ENCODE measurements around the gene RNF151.
A peak's percentile ranks its signal among the peaks of the same experiment; 100 is the strongest.

The RNF151 gene

DNA sequence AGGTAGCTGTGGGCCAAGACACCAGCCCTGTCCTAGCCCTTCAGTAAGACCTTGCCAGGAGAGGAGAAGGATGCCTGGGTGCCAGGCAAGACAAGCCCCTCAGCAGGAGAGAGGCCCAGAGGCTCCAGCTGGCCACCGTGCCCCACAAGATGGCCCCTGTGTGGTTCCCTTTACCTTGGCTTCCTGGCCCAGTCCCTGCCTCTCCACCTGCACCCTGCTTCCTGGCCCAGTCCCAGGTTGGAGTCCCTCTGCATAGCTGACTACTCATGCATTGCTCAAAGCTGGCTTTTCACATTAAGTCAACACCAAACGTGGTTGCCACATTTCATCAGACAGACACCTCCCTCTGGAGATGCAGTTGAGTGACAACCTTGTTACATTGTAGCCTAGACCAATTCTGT, 27.1 kb downstream of the RNF151 start:
- no peak for DNase-seq

DNA sequence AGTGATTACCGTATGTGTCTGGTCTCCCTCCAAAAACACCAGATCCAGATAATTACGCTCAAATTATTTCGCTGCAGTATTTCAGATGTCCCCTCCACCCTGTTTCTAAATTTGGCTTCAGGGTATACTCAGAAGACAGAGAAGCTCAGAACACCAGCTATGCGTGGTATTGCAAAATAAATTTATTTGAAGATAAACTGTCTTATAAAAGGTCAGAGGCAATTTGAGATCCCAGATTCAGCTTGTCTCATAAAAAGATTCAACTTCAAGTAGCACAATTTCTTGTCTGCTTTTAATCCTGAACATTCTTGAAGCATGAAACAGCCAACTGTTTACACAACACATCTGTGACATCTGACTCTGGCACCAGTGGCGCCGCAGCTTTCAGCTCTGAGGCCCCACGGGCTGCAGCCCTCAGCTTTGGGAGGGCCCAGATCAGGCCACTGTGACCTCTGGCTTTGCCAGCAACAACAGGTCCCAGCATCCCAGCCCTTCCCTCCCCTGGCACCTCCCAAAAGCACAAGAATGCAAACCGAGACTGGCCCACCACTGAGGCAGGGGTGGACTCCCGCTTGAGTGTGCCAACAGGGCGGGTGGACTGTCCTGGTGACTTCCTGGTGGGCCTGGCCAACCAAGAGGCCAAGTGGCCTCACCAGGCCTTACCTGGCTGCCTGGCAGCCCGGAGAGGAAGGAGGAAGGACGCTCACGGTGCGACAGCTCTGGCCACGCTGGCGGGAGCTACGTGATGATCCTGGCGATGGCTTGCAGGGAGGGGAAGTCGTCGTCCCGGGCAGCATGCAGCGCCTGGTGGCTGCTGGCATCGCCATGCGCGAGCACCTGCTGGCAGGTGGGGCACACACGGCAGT, 31.1 kb downstream of the RNF151 start:
- DNase-seq, result no peak

DNA sequence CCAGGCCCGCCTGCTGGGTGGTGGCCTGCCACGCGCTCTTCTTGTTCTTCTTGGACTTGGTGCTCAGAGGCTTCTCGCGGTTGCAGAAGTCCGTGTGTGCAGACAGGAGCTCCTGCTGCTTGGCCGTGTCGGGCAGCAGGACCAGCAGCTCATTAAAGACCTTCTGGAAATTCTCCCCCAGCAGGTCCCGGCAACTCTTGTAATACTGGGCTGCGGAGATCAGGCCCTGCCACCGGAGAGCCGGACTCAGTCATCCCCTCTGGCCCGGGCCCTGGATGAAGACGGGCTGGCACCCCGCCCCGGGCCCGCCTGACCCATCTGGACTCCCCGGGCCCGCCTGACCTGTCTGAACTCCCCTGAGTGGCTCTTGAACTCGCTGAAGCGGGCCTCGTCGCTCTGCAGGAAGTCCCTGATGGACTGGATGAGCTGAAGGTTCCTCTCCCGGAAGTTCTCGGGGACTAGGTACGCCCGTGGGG, 31.7 kb downstream of the RNF151 start:
- no peak for DNase-seq

DNA sequence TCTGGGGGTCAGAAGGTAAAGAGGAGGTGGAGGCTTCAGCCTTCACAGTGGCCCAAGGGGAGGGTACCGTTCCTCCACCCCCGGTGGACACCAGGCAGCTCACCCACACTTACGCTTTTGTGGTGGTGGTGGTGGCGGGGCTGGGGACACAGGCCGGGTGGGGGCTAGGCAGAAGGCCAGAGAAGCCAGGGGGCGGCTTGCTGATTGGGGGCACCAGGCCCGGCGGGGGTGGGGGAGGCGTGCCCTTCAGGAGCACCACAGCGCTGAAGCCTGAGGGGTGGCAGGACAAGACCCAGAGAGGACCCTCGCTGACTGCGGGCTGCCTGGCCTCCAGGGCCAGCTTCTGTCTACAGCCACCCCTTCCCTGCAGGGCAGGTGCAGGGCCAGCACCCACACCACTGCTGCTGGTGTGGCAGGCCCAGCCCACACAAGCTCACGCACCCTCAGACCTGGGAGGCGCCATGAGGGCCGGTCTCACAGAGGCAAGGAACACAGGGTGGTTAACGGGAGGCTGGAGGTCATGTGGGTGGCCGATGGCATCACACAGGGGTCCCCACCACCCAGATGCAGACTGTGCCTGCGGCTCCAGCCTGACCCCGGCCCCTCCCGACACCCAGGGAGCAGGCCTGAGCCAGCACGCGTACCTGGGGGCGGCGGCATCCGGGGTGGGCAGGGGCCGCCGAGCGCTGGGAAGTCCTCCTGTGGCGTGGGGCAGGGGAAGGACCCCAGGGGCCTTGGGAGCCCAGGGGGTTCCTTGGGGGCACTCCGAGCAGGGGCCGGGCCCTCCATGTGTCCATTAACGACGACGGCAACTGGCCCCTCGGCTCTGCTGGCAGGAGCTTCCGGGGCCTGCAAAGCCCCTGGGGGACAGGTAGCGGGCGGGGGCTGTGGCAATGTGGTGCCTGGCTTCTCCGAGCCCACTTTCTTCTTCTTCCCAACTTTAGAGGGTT, 32.5 kb downstream of the RNF151 start:
- DNase-seq, result no peak

DNA sequence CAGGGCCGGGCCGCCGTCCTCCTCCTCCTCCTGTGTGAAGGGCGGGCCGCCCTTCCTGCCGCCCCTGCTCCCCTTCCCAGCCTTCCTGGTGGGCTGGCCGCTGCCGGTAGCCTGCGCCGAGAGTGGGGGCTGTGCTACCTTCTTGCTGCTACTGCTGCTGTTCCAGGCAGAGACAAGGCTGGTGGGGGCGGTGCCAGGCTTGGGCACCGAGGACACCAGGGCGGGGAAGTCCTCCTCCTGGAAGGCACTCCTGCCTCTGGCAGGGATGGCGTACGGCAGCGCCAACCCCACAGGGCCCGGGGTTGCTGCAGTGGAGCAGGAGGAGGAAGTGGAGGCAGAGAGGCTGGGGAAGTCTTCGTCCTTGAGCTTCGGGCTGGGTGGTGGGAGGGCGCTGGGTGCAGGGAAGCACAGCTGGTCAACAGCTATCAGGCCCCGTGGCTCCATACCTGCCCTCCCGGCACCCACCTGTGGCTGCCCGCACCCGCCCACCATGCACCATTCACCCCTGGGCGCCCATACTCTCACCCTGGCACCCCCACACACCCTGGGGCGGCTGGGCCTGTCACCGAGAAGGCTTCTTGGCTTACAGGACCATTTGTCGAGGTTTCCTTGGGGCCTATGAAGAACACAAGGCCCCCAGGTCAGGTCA, 33.3 kb downstream of the RNF151 start:
- DNase-seq, result no peak

DNA sequence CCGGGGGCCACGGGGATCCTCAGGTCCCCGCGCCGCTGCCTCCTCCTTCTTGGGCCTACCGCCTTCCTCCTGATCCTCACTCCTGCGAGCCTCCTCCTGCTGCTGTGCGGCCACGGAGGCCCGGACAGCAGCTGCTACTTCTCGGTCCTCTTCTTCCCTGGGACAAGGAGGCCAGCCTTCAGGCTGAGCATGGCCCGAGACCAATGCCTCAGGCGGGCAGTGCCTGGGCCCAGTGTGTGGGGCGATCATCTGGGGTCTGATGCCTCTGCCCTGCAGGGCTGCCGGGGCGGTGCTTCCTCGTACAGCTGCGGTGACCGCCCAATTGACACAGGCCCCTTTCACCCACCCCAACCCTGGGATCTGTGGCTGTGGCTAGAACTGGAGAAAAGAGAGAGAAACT, 34.4 kb downstream of the RNF151 start:
- DNase-seq, result no peak

DNA sequence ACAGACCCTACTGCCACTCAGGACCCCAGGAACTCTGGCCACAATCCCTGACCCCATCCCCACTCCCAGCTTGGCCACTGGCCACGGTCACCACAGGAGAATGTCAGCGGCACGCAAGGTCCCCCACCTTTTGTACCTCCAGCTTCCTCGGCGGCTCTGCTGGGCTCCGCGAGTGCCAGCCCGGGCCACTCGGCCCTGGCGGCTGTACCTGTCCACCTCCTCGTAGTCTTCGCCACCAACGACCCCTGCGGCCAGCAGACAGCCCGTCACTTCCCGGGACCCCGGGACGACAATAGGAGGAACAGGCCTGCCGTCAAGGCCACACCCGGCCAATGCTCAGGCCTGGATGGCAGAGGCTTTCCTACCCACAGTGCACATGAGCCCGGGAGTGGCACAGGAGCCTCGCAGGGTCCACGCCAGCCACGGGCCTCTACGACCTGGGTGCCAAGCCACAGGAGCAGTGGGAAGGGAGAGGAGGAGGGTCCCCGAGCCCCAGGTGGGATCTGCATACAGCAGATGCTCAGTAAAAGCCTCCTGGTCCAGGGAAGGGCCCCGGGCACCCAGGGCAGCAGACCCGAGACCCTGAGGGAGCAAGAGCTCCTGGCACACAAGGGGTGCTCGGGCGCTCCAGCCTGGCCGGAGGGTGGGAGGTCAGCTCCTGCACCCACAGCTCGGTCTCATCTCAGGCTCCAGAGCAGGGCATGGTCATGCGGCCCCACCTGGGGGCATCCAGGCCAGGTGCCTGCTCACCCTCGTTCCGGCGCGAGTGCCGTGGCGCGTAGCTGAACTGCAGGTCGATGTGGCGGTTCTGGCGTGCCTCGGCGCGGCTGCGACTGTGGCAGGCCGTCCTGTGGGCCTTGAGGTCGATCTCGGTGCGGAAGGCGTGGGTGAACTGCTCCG, 35.0 kb downstream of the RNF151 start:
- no peak for DNase-seq

DNA sequence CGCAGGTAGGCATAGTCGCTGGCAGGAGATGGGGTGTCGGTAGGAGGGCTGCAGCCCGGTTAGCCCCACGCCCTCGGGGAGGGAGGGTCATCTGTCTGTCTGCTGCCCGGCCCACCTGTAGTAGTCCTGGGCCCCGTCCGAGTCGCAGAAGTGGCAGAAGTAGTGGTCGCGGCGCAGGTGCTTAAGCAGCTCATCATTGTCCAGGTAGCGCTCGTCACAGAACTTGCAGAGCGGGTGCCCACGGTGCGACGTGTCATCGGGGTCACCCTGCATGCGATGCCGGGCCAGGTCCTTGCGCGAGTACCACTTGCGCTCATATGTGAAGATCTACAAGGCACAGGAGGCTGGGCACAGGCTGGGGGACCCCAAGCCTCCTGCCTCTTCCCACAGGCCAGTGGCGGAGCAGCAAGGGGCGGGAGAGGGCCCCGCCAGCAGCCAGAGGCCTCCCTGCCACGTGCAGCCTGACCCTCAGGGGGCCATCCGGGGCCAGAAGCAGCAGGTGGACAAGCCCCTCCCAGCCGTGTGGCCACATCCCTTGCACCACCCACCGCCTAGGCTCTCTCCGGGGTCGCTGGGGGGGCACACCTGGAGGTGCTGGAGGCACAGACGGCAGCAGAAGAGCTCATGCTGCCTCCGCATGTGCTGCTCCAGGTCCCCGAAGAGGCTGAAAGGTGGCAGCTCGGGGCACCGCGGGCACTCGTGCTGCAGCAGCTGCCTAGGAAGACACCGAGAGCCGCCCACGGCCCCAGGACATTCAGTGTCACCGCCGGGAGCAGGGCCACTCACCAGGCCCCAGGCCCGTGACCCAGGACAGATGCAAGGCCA, 36.0 kb downstream of the RNF151 start:
- no peak for DNase-seq

DNA sequence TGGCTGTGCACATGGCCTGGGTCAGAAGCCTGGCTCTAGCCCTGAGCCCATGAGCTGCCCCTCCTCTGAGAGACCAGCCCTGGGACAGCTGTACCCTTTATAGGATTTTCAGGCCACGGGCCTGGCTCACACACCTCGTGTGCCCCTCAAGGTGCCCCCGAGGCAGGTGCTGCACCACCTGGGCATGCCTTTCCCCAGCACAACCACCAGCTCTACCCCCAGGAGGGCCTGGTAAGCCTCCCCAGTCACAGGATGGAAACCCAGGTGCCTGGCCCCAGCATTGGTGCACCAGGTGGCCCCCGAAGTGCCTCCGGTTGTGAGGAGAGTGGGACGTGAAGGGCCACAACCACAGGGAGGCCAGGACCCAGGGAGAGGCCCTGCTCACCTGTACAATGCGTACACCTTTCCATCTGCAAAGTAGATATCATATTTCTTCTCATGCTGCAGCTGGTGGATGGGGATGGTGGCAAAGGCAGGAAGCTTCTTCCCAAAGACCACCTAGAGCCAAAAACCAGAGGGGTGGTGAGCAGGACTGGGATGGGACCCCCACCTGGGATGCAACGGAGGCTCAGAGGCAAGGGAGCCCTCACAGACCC, 36.7 kb downstream of the RNF151 start:
- no peak for DNase-seq

DNA sequence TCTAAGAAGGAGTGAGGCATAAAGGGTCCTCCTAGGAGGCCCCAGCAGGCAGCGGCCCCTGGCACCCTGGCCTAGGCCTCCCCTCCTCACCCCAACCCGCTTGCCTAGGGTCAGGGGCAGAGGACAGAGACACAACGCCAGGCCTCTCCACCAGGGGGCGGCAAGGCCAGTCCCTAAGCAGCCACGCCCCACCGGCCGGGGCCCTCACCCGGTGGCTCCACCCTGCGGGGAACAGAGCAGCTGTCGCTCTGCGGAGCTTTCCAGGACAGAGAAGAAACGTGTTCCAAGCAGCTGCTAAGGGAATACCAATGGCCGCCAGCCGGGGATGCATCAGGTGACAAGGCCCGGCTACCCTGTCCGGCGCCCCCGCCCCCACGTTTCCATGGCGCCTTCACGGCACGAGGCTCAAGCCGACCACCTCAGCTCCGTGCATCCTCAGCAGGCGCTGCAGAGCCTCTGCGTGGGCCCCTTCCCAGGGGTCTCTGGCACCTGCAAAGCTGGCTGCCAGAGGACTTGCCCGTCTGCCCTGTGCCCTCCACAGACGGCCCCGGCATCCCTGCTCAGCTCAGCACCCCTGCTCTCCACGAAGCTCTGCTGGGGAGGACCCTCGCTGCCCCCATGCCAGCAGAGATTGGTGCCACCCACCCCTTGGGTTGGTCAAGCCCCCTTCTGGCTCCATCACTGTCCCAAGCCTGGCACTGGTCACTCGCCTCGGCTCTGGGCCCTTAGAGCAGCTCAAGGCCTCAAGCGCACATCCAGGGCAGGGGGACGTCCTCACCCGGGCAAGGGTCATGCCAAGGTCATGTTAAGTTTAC, 37.4 kb downstream of the RNF151 start:
- DNase-seq, result peak in 1 of 2 experiments; percentile 63

DNA sequence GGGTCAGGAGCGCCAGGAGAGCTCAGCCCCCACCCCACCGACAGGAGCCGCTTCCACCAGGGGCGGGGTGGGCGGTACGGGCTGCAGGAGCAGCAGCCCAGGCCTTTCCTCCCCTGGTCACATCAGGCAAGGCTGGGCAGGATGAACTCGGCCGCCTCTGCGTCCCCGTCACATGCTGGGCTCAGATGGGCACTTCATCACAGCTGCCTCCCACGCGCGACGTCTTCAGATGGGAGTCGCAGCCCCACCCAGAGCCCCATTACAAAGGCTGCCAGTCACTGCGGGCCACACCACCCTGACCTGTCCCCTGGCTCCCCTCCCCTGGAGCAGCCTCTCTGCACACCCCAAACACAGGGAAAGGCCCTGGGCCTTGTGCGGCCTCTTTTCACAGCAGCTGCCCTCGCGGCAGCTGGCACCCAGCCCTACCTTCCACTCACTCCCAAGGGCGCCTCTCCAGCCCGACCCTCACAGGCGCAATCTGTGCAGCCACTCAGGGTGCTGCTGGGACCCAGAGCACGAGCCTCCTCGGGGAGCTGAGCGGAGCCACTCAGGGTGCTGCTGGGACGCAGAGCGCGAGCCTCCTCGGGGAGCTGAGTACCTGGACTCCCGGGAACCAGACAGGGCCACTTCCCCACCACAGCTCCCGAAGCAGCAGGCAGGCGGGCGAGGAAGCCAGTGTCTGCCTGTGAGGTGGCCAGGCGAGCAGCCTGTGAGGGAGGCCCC, 38.3 kb downstream of the RNF151 start:
- no peak for DNase-seq

DNA sequence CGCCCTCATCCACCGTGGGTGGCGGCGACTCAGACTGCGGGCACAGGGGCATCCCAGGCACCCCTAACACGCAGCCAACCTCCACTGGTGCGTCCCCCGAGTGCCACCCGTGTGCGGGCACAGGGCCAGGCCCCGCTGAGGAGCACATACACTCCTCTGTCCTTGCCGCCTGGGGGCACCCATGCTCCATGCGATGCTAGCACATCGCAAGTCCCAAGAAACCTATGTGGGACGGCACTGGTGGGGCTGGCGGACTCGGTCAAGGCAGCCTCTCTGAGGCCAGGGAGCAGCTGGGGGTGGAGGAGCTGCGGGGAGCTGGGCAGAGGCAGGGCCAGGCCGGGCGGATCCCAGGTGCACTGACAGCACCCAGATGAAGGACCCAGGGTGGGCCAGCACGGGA, 39.0 kb downstream of the RNF151 start:
- no peak for DNase-seq

DNA sequence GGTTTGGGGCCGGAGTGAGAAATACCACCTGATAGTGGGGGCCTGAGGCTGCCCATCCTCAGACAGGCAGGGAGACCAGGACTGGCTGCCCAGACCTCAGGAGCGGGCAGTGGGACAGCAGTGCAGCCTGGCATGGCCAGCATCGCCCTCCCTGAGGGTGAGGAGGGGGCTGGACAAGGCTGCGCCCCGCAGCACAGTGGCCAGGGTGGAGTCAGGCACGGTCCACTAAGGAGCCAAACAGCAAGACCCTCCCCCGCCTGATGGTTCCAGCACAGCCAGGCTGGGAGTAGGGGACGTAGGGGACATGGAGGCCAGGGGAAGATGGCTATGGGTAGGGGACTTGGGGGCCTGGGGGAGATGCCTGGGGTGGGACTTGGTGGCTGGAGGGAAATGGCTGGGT, 39.7 kb downstream of the RNF151 start:
- no peak for DNase-seq

DNA sequence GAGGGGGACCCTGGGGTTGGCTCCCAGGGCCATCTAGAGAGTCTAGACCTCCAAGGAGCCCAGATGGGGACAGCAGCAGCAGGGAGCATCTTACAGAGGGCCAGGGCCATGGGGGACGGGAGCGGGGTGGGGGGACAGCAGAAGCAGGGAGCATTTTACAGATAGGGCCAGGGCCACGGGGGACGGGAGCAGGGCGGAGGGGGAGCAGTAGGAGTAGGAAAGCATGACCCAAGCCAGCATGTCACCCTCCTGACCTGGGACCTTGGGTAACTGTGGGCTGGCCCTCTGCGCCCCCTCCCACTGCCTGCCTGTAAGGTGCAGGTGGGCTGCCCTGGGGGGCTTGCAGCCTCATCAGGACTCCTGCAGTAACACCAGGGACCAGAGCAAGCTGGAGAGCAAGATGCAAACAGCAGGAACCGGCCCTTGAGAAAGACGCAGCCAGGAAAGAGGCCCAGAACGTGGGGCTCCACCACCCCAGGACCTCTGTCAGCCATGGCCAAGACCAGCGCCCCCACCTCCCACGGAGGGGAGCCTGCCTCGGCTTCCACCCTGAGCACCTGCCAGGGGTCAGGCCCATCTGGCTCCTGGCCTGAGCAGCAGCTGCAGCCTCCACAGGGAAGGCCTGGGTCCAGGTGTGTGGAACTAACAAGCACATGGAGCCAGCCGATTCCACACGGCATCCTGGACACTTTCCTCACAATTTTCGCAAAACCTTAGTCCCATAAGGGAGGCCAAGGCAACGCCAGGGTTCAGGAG, 40.6 kb downstream of the RNF151 start:
- DNase-seq, result no peak

DNA sequence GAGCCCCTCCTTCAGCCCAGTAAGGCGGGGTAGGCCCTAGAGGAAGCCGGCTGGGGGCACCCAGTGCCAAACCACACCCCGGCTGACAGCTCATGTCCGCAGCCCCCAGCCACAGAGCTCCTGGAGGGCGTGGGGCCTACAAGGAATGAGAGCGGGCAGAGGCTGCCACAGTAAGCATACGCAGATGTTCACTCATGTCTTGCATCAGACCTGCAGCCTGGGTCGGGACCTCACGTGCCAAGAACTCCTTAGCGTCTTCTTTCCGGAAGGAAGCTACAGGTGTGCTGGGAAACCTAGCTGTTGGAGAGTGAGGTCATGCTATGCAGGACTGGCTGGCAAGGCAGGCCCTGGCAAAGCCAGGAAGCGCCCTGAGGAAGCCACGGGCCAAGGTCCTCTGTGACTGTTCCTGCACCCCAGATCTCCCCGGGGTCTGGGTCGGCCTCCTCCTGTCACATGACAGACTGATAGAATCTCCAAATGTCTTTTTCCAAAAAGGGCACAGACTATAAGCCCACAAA, 41.4 kb downstream of the RNF151 start:
- no peak for DNase-seq

DNA sequence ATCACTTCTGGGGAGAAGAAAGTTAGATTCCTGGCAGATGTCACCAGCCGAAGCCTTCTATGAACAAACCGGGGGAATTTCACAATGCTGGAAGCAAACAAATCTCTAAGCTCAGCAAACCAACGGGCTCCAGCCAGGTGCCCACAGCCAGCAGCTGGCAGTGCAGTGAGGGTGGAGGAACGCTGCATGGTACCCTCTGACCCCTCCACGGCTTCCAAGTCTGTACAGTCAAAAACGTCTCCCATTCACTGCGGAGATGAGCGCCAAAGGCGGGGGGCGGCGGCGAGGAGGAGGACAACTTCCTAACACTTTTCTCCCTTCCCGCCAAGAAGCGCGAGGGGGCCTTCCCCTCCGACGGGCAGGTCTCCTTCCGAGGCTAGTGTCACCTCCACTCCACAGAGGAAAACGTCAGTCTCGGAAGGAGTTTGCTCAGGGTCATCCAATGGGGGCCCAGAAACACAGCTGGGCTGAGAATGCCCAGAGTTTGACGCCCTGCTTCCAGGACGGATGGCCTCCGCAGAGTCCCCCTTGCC, 42.0 kb downstream of the RNF151 start:
- DNase-seq, result no peak

DNA sequence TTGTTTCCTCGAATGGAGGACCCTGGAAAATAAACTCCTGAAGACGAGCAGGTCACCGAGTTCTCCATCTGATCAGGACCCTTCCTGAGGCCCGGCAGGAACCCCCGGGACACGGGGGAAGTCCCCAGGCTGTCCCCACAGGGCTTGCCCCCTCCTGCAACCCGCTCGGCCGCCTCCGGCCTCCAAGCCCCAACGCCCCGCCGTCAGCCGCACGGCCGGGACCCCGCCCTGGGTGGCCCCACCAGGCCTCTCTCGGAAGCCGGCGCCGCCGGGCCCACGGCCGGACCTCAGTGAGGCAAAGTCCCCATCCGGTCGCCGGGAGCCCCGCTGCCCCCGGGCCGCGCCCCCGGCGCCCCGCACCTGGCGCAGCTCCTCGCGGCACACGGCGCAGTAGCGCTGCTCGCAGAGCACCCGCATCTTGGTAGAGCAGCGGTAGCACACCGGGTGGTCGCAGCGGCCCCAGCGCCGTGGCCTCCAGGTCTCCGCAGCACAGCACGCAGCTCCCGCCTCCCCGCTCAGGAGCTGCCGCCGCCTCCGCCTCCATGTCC, 42.6 kb downstream of the RNF151 start:
- DNase-seq, result no peak

All from SW 1271 (cell line).